WTC11 (cell line): ENCODE results near the gene CTNND1. TPM values are rescaled to one million over a fixed set of nuclear protein-coding genes. Genes with fewer than 3 reads are reported as not detected.

Experiments used
- ATAC-seq: fragments of 200-7000 bp; cut with Tn5 transposase; 2 replicates; pipeline ENCODE4 v1.10.0; 2021; ENCODE audit warnings: mild to moderate bottlenecking, moderate library complexity
- CTCF ChIA-PET: fragments of 300-600 bp; sonication (Branson Sonifier 250); formaldehyde crosslinking; loops from one replicate; lab custom pipeline; 2021; ENCODE audit warnings: antibody characterized with exemption; lab: Charles Lee
- POLR2A ChIA-PET: fragments of 350-600 bp; sonication (Branson Sonifier 250); formaldehyde crosslinking; loops from one replicate; lab custom pipeline; 2021; ENCODE audit warnings: antibody characterized with exemption; lab: Charles Lee
- DNase-seq: peaks from one replicate; pipeline ENCODE4 v3.0.0; 2021; ENCODE audit warnings: low spot score
- H3K27ac Mint-ChIP-seq: 2 replicates; pipeline ENCODE4 v1.8.0; 2021; ENCODE audit warnings: mixed read lengths
- H3K27me3 Mint-ChIP-seq: 2 replicates; pipeline ENCODE4 v1.8.0; 2021; ENCODE audit warnings: low read depth, mild to moderate bottlenecking, moderate library complexity, mixed read lengths
- H3K36me3 Mint-ChIP-seq: 2 replicates; pipeline ENCODE4 v1.8.0; 2021; ENCODE audit warnings: mixed read lengths
- H3K4me1 Mint-ChIP-seq: 2 replicates; pipeline ENCODE4 v1.8.0; 2022; ENCODE audit warnings: mixed read lengths
- H3K4me3 Mint-ChIP-seq: 2 replicates; pipeline ENCODE4 v1.8.0; 2021; ENCODE audit warnings: mild to moderate bottlenecking, moderate library complexity, mixed read lengths
- H3K9me3 Mint-ChIP-seq: 2 replicates; pipeline ENCODE4 v1.8.0; 2021; ENCODE audit warnings: mixed read lengths
- CREM ChIP-seq: sonication (generic); formaldehyde crosslinking; IDR thresholded peaks from 2 replicates; pipeline ENCODE4 v1.8.1; 2022; ENCODE audit warnings: mild to moderate bottlenecking, missing genetic modification reagents, moderate library complexity
- GABPB1 ChIP-seq: sonication (generic); formaldehyde crosslinking; IDR thresholded peaks from 2 replicates; pipeline ENCODE4 v1.8.1; 2023; ENCODE audit warnings: mild to moderate bottlenecking, missing genetic modification reagents
- GRHL2 ChIP-seq: fragments of 250-450 bp; sonication (Bioruptor Pico); IDR thresholded peaks from 2 replicates; pipeline ENCODE4 v1.8.0; 2022; ENCODE audit warnings: mild to moderate bottlenecking, moderate library complexity; ENCODE audit not compliant: insufficient replicate concordance, severe bottlenecking
- JAZF1 ChIP-seq: fragments of 250-450 bp; sonication (Bioruptor Pico); IDR thresholded peaks from 2 replicates; pipeline ENCODE4 v1.9.0; 2021; ENCODE audit warnings: moderate library complexity, mild to moderate bottlenecking, inconsistent platforms
- JUN ChIP-seq: sonication (generic); formaldehyde crosslinking; IDR thresholded peaks from 2 replicates; pipeline ENCODE4 v1.8.0; 2023; ENCODE audit warnings: mild to moderate bottlenecking, missing genetic modification reagents
- OVOL2 ChIP-seq: fragments of 250-450 bp; sonication (Bioruptor Pico); IDR thresholded peaks from 2 replicates; pipeline ENCODE4 v1.9.0; 2021; ENCODE audit warnings: mild to moderate bottlenecking, borderline replicate concordance
- SOX15 ChIP-seq: fragments of 250-450 bp; sonication (Bioruptor Pico); IDR thresholded peaks from 2 replicates; pipeline ENCODE4 v1.9.0; 2021; ENCODE audit warnings: mild to moderate bottlenecking
- TEAD4 ChIP-seq: sonication (generic); formaldehyde crosslinking; IDR thresholded peaks from 2 replicates; pipeline ENCODE4 v1.8.0; 2022; ENCODE audit warnings: mild to moderate bottlenecking, missing genetic modification reagents
- TP53 ChIP-seq: sonication (generic); formaldehyde crosslinking; IDR thresholded peaks from 2 replicates; pipeline ENCODE4 v1.8.1; 2023; ENCODE audit warnings: mild to moderate bottlenecking, missing genetic modification reagents
- ZNF232 ChIP-seq: sonication (generic); formaldehyde crosslinking; IDR thresholded peaks from 2 replicates; pipeline ENCODE4 v1.8.0; 2022; ENCODE audit warnings: mild to moderate bottlenecking, missing genetic modification reagents
- ZNF416 ChIP-seq: fragments of 250-450 bp; sonication (Bioruptor Pico); IDR thresholded peaks from 2 replicates; pipeline ENCODE4 v1.9.0; 2021; ENCODE audit warnings: mild to moderate bottlenecking, inconsistent platforms
- total RNA-seq: library from RNA; stranded (reverse); gene quantifications from 3 replicates; pipeline ENCODE4 v1.2.3, GENCODE V29; 2021
- TF ChIP-seq, protein P1 (sequence below): sonication (generic); formaldehyde crosslinking; IDR thresholded peaks from 2 replicates; pipeline ENCODE4 v1.8.1; 2023; ENCODE audit warnings: mild to moderate bottlenecking, missing genetic modification reagents, moderate library complexity
- TF ChIP-seq, protein P2 (sequence below): sonication (generic); formaldehyde crosslinking; IDR thresholded peaks from 2 replicates; pipeline ENCODE4 v1.8.0; 2022; ENCODE audit warnings: mild to moderate bottlenecking, missing genetic modification reagents
- TF ChIP-seq, protein P3 (sequence below): fragments of 200-600 bp; IDR thresholded peaks from 2 replicates; pipeline ENCODE4 v1.8.0; 2022; ENCODE audit warnings: antibody characterized with exemption
- TF ChIP-seq, protein P4 (sequence below): sonication (generic); formaldehyde crosslinking; conservative IDR thresholded peaks from 2 replicates; pipeline ENCODE4 v1.8.1; 2022; ENCODE audit warnings: mild to moderate bottlenecking, missing genetic modification reagents
- TF ChIP-seq, protein P5 (sequence below): fragments of 250-450 bp; sonication (Bioruptor Pico); IDR thresholded peaks from 2 replicates; pipeline ENCODE4 v1.9.0; 2021; ENCODE audit warnings: mild to moderate bottlenecking, borderline replicate concordance
- TF ChIP-seq, protein P6 (sequence below): sonication (generic); formaldehyde crosslinking; IDR thresholded peaks from 2 replicates; pipeline ENCODE4 v1.8.1; 2023; ENCODE audit warnings: mild to moderate bottlenecking, moderate library complexity, missing genetic modification reagents
- TF ChIP-seq, protein P7 (sequence below): fragments of 250-450 bp; sonication (Bioruptor Pico); IDR thresholded peaks from 2 replicates; pipeline ENCODE4 v1.9.0; 2021; ENCODE audit warnings: mild to moderate bottlenecking
- TF ChIP-seq, protein P8 (sequence below): fragments of 250-450 bp; sonication (Bioruptor Pico); IDR thresholded peaks from 2 replicates; pipeline ENCODE4 v1.8.0; 2021; ENCODE audit warnings: mild to moderate bottlenecking
- TF ChIP-seq, protein P9 (sequence below): sonication (generic); formaldehyde crosslinking; IDR thresholded peaks from 2 replicates; pipeline ENCODE4 v1.8.1; 2022; ENCODE audit warnings: mild to moderate bottlenecking, moderate library complexity, missing genetic modification reagents

CTNND1 gene
- total RNA-seq, 1 experiment from 2014 or later: 165 TPM

DNA sequence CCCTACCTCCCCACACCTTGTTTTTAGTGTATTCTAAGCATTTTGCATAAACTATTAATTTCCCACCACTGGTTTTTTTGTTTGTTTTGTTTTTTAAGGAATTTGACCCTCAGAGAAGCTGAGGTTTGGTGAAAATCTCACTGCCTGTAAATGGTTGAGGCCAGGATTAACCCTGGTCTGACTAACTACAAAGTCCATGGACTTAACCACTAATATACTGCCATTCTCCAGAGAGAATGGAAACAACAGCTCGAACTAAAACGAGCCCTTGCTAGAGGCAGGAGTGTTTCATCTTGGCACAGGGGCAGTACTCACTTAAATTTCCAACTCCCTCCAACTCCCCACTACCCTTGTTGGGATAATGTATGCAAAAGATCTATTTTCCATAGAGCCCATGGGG, 3.0 kb downstream of the CTNND1 start:
- Mint-ChIP-seq H3K4me3 (peak overlapping the region; percentile 99), H3K27ac (peak overlapping the region; percentile 82), H3K9me3 (peaks cover 5% of the 10 kb centered on the region)
- no peak for ATAC-seq
- CTCF ChIA-PET: interaction anchor here (0.9 to 8.0 kb wide), 6 partner anchors 13 to 306 kb away, joined by 3 to 110 read pairs (median 12); partner anchors contain the start of genes BTBD18 and SELENOH
- no peak for TF ChIP-seq GABPB1 (CRISPR knock-in tag)
- TF ChIP-seq JUN (CRISPR knock-in tag): no peak
- TF ChIP-seq, protein P1, sequence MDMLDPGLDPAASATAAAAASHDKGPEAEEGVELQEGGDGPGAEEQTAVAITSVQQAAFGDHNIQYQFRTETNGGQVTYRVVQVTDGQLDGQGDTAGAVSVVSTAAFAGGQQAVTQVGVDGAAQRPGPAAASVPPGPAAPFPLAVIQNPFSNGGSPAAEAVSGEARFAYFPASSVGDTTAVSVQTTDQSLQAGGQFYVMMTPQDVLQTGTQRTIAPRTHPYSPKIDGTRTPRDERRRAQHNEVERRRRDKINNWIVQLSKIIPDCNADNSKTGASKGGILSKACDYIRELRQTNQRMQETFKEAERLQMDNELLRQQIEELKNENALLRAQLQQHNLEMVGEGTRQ (CRISPR knock-in tag): no peak
- TF ChIP-seq, protein P2, sequence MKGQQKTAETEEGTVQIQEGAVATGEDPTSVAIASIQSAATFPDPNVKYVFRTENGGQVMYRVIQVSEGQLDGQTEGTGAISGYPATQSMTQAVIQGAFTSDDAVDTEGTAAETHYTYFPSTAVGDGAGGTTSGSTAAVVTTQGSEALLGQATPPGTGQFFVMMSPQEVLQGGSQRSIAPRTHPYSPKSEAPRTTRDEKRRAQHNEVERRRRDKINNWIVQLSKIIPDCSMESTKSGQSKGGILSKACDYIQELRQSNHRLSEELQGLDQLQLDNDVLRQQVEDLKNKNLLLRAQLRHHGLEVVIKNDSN (CRISPR knock-in tag): no peak
- TF ChIP-seq JAZF1 (CRISPR knock-in tag): no peak
- TF ChIP-seq CREM: no peak
- TF ChIP-seq OVOL2 (CRISPR knock-in tag): no peak
- TF ChIP-seq, protein P3, sequence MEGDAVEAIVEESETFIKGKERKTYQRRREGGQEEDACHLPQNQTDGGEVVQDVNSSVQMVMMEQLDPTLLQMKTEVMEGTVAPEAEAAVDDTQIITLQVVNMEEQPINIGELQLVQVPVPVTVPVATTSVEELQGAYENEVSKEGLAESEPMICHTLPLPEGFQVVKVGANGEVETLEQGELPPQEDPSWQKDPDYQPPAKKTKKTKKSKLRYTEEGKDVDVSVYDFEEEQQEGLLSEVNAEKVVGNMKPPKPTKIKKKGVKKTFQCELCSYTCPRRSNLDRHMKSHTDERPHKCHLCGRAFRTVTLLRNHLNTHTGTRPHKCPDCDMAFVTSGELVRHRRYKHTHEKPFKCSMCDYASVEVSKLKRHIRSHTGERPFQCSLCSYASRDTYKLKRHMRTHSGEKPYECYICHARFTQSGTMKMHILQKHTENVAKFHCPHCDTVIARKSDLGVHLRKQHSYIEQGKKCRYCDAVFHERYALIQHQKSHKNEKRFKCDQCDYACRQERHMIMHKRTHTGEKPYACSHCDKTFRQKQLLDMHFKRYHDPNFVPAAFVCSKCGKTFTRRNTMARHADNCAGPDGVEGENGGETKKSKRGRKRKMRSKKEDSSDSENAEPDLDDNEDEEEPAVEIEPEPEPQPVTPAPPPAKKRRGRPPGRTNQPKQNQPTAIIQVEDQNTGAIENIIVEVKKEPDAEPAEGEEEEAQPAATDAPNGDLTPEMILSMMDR: no peak
- TF ChIP-seq, protein P4, sequence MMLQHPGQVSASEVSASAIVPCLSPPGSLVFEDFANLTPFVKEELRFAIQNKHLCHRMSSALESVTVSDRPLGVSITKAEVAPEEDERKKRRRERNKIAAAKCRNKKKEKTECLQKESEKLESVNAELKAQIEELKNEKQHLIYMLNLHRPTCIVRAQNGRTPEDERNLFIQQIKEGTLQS: no peak
- no peak for TF ChIP-seq ZNF416 (CRISPR knock-in tag)
- TF ChIP-seq ZNF232 (CRISPR knock-in tag): no peak
- no peak for TF ChIP-seq TEAD4 (CRISPR knock-in tag)
- TF ChIP-seq, protein P5, sequence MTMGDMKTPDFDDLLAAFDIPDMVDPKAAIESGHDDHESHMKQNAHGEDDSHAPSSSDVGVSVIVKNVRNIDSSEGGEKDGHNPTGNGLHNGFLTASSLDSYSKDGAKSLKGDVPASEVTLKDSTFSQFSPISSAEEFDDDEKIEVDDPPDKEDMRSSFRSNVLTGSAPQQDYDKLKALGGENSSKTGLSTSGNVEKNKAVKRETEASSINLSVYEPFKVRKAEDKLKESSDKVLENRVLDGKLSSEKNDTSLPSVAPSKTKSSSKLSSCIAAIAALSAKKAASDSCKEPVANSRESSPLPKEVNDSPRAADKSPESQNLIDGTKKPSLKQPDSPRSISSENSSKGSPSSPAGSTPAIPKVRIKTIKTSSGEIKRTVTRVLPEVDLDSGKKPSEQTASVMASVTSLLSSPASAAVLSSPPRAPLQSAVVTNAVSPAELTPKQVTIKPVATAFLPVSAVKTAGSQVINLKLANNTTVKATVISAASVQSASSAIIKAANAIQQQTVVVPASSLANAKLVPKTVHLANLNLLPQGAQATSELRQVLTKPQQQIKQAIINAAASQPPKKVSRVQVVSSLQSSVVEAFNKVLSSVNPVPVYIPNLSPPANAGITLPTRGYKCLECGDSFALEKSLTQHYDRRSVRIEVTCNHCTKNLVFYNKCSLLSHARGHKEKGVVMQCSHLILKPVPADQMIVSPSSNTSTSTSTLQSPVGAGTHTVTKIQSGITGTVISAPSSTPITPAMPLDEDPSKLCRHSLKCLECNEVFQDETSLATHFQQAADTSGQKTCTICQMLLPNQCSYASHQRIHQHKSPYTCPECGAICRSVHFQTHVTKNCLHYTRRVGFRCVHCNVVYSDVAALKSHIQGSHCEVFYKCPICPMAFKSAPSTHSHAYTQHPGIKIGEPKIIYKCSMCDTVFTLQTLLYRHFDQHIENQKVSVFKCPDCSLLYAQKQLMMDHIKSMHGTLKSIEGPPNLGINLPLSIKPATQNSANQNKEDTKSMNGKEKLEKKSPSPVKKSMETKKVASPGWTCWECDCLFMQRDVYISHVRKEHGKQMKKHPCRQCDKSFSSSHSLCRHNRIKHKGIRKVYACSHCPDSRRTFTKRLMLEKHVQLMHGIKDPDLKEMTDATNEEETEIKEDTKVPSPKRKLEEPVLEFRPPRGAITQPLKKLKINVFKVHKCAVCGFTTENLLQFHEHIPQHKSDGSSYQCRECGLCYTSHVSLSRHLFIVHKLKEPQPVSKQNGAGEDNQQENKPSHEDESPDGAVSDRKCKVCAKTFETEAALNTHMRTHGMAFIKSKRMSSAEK (CRISPR knock-in tag): no peak
- no peak for TF ChIP-seq SOX15
- no peak for TF ChIP-seq GRHL2
- no peak for TF ChIP-seq TP53
- TF ChIP-seq, protein P6, sequence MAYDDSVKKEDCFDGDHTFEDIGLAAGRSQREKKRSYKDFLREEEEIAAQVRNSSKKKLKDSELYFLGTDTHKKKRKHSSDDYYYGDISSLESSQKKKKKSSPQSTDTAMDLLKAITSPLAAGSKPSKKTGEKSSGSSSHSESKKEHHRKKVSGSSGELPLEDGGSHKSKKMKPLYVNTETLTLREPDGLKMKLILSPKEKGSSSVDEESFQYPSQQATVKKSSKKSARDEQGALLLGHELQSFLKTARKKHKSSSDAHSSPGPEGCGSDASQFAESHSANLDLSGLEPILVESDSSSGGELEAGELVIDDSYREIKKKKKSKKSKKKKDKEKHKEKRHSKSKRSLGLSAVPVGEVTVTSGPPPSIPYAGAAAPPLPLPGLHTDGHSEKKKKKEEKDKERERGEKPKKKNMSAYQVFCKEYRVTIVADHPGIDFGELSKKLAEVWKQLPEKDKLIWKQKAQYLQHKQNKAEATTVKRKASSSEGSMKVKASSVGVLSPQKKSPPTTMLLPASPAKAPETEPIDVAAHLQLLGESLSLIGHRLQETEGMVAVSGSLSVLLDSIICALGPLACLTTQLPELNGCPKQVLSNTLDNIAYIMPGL (CRISPR knock-in tag): no peak
- TF ChIP-seq, protein P7, sequence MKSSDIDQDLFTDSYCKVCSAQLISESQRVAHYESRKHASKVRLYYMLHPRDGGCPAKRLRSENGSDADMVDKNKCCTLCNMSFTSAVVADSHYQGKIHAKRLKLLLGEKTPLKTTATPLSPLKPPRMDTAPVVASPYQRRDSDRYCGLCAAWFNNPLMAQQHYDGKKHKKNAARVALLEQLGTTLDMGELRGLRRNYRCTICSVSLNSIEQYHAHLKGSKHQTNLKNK (CRISPR knock-in tag): no peak
- TF ChIP-seq, protein P8, sequence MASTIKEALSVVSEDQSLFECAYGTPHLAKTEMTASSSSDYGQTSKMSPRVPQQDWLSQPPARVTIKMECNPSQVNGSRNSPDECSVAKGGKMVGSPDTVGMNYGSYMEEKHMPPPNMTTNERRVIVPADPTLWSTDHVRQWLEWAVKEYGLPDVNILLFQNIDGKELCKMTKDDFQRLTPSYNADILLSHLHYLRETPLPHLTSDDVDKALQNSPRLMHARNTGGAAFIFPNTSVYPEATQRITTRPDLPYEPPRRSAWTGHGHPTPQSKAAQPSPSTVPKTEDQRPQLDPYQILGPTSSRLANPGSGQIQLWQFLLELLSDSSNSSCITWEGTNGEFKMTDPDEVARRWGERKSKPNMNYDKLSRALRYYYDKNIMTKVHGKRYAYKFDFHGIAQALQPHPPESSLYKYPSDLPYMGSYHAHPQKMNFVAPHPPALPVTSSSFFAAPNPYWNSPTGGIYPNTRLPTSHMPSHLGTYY: no peak
- TF ChIP-seq, protein P9, sequence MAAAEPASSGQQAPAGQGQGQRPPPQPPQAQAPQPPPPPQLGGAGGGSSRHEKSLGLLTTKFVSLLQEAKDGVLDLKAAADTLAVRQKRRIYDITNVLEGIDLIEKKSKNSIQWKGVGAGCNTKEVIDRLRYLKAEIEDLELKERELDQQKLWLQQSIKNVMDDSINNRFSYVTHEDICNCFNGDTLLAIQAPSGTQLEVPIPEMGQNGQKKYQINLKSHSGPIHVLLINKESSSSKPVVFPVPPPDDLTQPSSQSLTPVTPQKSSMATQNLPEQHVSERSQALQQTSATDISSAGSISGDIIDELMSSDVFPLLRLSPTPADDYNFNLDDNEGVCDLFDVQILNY (CRISPR knock-in tag): no peak
- TF ChIP-seq, all 79 proteins: peak for 0
- no peak for DNase-seq
- POLR2A ChIA-PET: interaction anchor here (0.5 to 8.2 kb wide), 3 partner anchors 14 to 446 kb away, joined by 3 to 188 read pairs (median 11); no protein-coding TSS in a partner anchor
- H3K4me1 Mint-ChIP-seq: peaks cover 46% of the 10 kb centered on the region
- no peaks in the 10 kb centered on the region for H3K27me3 Mint-ChIP-seq
- peaks cover 23% of the 10 kb centered on the region for H3K36me3 Mint-ChIP-seq
